IPS DF 6.9 (cell line): Measurements from ENCODE around the gene LRP1.
"Not testable (repeated sequence)": the region's sequence is repeated elsewhere in the genome, so short reads cannot be mapped to it uniquely, and the experiment has no call there.

Source experiments
- DNase-seq: peaks from one replicate; pipeline ENCODE4 v3.0.0-alpha.2; 2013; ENCODE audit warnings: low read depth, low spot score
- H3K27ac ChIP-seq: one replicate; pipeline ENCODE4 v1.5.1; 2013; ENCODE audit warnings: low read length, control low read depth
- H3K27me3 ChIP-seq: 2 replicates; pipeline ENCODE4 v1.6.1; 2013; ENCODE audit warnings: mild to moderate bottlenecking, low read length; ENCODE audit not compliant: control insufficient read depth, insufficient read depth
- H3K36me3 ChIP-seq: 2 replicates; pipeline ENCODE4 v1.6.1; 2013; ENCODE audit warnings: low read length; ENCODE audit not compliant: control insufficient read depth, insufficient read depth
- H3K4me1 ChIP-seq: 2 replicates; pipeline ENCODE4 v1.6.1; 2013; ENCODE audit warnings: low read length; ENCODE audit not compliant: control insufficient read depth, insufficient read depth
- H3K4me3 ChIP-seq: 2 replicates; pipeline ENCODE4 v1.5.1; 2013; ENCODE audit warnings: mild to moderate bottlenecking, low read length
- H3K9me3 ChIP-seq: 2 replicates; pipeline ENCODE4 v1.6.1; 2013; ENCODE audit warnings: low read length, inconsistent platforms; ENCODE audit not compliant: control insufficient read depth, insufficient read depth
- WGBS: extraction: QIAGEN DNeasy Blood & Tissue Kit; methylation state at CpG from one replicate; pipeline ENCODE4 v1.1.7; 2013; ENCODE audit warnings: mixed read lengths, missing lambda C conversion rate; ENCODE audit not compliant: insufficient read length, insufficient coverage; 5-methylcytosine and 5-hydroxymethylcytosine counted together

Gene LRP1

GRCh38 chr12:57118711-57119271 is 9.5 kb upstream of the LRP1 start:
- WGBS, result no CpG with 5 or more reads among the region's 1 CpG
- H3K36me3 ChIP-seq, result no peaks in the 10 kb centered on the region
- no peaks in the 10 kb centered on the region for H3K9me3 ChIP-seq
- H3K27me3 ChIP-seq, result no peaks in the 10 kb centered on the region
- H3K4me3 ChIP-seq, result no peak overlapping the region
- no peaks in the 10 kb centered on the region for H3K4me1 ChIP-seq
- DNase-seq, result no peak
- H3K27ac ChIP-seq, result no peak overlapping the region

- no peak overlapping the region for H3K27ac ChIP-seq
- DNase-seq, result no peak
- H3K4me1 ChIP-seq, result no peaks in the 10 kb centered on the region
- H3K9me3 ChIP-seq, result no peaks in the 10 kb centered on the region
- WGBS, result no CpG with 5 or more reads among the region's 5 CpGs
- no peaks in the 10 kb centered on the region for H3K27me3 ChIP-seq
- no peak overlapping the region for H3K4me3 ChIP-seq
- no peaks in the 10 kb centered on the region for H3K36me3 ChIP-seq
Measured at GRCh38 chr12:57119294-57120085, 8.8 kb upstream of the LRP1 start.

- WGBS, result no CpG with 5 or more reads among the region's 11 CpGs
- H3K27ac ChIP-seq, H3K27me3 ChIP-seq, H3K4me1 ChIP-seq, H3K36me3 ChIP-seq, H3K9me3 ChIP-seq, H3K4me3 ChIP-seq, DNase-seq: not testable (repeated sequence)
Measured at GRCh38 chr12:57120718-57121117, 7.6 kb upstream of the LRP1 start.

GRCh38 chr12:57123813-57124212 is 4.5 kb upstream of the LRP1 start:
- H3K27ac ChIP-seq, result no peak overlapping the region
- no peaks in the 10 kb centered on the region for H3K27me3 ChIP-seq
- H3K36me3 ChIP-seq, result no peaks in the 10 kb centered on the region
- H3K9me3 ChIP-seq, result no peaks in the 10 kb centered on the region
- H3K4me1 ChIP-seq, result peaks cover 2% of the 10 kb centered on the region; the same call in 1 of the 2 replicates
- DNase-seq, result no peak
- H3K4me3 ChIP-seq, result no peak overlapping the region
- WGBS, result no CpG with 5 or more reads among the region's 2 CpGs

- no peak overlapping the region for H3K27ac ChIP-seq
- no peak overlapping the region for H3K4me3 ChIP-seq
- no peaks in the 10 kb centered on the region for H3K27me3 ChIP-seq
- no CpG with 5 or more reads among the region's 10 CpGs for WGBS
- H3K9me3 ChIP-seq, result no peaks in the 10 kb centered on the region
- no peaks in the 10 kb centered on the region for H3K36me3 ChIP-seq
- peaks cover 2% of the 10 kb centered on the region; the same call in 1 of the 2 replicates for H3K4me1 ChIP-seq
- DNase-seq, result no peak
Measured at GRCh38 chr12:57124261-57124877, 3.9 kb upstream of the LRP1 start.

- WGBS, result no CpG with 5 or more reads among the region's 11 CpGs
- Histone ChIP-seq H3K36me3 (no peaks in the 10 kb centered on the region), H3K9me3 (no peaks in the 10 kb centered on the region)
Measured at GRCh38 chr12:57126061-57126460, 2.2 kb upstream of the LRP1 start.

GRCh38 chr12:57126561-57126960 is 1.7 kb upstream of the LRP1 start:
- H3K9me3 ChIP-seq, result no peaks in the 10 kb centered on the region
- no peaks in the 10 kb centered on the region for H3K27me3 ChIP-seq
- WGBS, result no CpG with 5 or more reads among the region's 7 CpGs
- peaks cover 5% of the 10 kb centered on the region; the same call in 1 of the 2 replicates for H3K4me1 ChIP-seq
- H3K4me3 ChIP-seq, result no peak overlapping the region
- H3K36me3 ChIP-seq, result no peaks in the 10 kb centered on the region
- no peak for DNase-seq
- no peak overlapping the region for H3K27ac ChIP-seq

More at GRCh38 chr12:57126061-57126460, 2.2 kb upstream of the LRP1 start:
- no peak for DNase-seq
- H3K4me3 ChIP-seq, result no peak overlapping the region
- H3K4me1 ChIP-seq, result peaks cover 5% of the 10 kb centered on the region; the same call in 1 of the 2 replicates
- no peaks in the 10 kb centered on the region for H3K27me3 ChIP-seq
- H3K27ac ChIP-seq, result no peak overlapping the region

- no CpG with 5 or more reads among the region's 26 CpGs for WGBS
- Histone ChIP-seq H3K27ac (no peak overlapping the region), H3K27me3 (no peaks in the 10 kb centered on the region), H3K4me1 (peaks cover 8% of the 10 kb centered on the region; the same call in 1 of the 2 replicates), H3K4me3 (peak overlapping the region; percentile 86; the same call in 1 of the 2 replicates), H3K9me3 (no peaks in the 10 kb centered on the region), H3K36me3 (no peaks in the 10 kb centered on the region)
- no peak for DNase-seq
Measured at GRCh38 chr12:57127101-57127725, 1.1 kb upstream of the LRP1 start.

GRCh38 chr12:57128519-57129247 is 400 bp downstream of the LRP1 start:
- Histone ChIP-seq H3K36me3 (no peaks in the 10 kb centered on the region), H3K4me3 (peak overlapping the region; percentile 86; the same call in 1 of the 2 replicates), H3K9me3 (no peaks in the 10 kb centered on the region), H3K27ac (no peak overlapping the region), H3K4me1 (peaks cover 15% of the 10 kb centered on the region; the same call in 1 of the 2 replicates), H3K27me3 (no peaks in the 10 kb centered on the region)
- no CpG with 5 or more reads among the region's 35 CpGs for WGBS
- no peak for DNase-seq
